Measurements from ENCODE around the gene WDR26. TPM values are rescaled to one million over a fixed set of nuclear protein-coding genes. Genes with fewer than 3 reads are reported as not detected.
A peak's percentile ranks its signal among the peaks of the same experiment; 100 is the strongest.

WDR26 gene
- total and polyA plus RNA-seq, 9 of the 15 experiments (the other 6 are each of a cell fraction or from before 2014, with no cell fraction given), result 11.5 to 66.0 (median 39.8) TPM

DNA sequence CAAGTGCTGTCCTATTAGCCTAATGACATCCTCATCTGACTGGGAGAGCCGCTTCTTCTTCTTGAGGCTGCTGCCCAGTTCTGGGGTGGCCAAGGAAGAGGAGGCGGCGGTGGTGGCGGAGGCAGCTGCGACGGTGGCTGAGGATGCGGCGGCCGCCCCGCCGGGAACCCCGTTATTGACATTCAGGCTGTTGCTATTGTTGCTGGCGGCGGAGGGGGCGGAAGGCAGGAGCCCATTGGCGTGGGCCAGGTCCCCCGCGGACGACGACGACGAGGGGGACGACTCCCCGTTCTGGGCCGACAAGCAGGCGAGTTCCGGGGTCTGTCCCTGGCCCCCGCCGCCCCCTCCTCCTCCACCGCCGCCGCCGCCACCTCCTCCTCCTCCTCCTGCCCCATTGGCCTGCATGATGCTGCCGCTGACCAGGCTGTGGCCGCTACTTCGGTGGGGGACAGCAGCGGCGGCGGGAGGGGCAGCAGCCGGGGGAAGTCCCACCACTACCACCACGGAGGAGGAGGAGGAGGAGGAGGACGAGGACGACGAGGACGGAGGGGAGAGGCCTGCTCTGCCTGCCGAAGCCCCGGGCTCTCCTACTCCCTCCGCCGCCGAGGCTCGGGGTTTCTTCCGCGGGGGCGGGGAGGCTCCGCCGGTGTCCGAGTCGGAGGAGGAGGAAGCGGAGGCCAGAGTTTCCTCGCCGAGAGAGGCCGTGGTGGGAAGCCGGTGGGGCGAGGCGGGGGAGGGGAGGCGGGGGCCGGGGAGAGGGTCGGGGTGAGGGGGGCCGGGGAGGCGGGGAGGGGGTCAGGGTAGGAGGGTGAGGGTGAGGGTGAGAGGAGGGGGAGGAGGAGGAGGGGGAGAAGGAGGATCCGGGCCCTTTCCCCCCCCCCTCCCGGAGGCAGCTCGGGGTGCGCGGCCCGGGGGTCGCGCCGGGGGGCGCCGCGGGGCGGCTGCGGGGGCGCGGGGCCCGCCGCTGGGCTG, 610 bp downstream of the WDR26 start (continued):
- TF ChIP-seq NR4A1 (CRISPR knock-in tag; IDR thresholded peaks at IDR 0.05), result peak; percentile 49; the same call in 1 of the 2 replicates
- TF ChIP-seq NR4A1 (tag; IDR thresholded peaks at IDR 0.05), result no peak
- peak; percentile 18; the same call in 1 of the 2 replicates for TF ChIP-seq ZNF766 (CRISPR knock-in tag; conservative IDR thresholded peaks at IDR 0.05)
- TF ChIP-seq, protein P1, sequence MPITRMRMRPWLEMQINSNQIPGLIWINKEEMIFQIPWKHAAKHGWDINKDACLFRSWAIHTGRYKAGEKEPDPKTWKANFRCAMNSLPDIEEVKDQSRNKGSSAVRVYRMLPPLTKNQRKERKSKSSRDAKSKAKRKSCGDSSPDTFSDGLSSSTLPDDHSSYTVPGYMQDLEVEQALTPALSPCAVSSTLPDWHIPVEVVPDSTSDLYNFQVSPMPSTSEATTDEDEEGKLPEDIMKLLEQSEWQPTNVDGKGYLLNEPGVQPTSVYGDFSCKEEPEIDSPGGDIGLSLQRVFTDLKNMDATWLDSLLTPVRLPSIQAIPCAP (CRISPR knock-in tag; IDR thresholded peaks at IDR 0.05; ENCODE audit: borderline replicate concordance), result no peak
- no peak for TF ChIP-seq ZBTB11 (CRISPR knock-in tag; IDR thresholded peaks at IDR 0.05)
- peak; percentile 65; the same call in 1 of the 2 replicates for TF ChIP-seq ERF (CRISPR knock-in tag; IDR thresholded peaks at IDR 0.05)
- TF ChIP-seq TAF1 (IDR thresholded peaks at IDR 0.05; ENCODE audit: control insufficient read depth, extremely low read depth, insufficient read depth, low read length, severe bottlenecking), result peak; percentile 61
- TF ChIP-seq PCBP1 (IDR thresholded peaks at IDR 0.05; ENCODE audit: low read depth, low read length, poor library complexity, severe bottlenecking), result peak; percentile 11
- peak; percentile 63 to 68 for TF ChIP-seq MAZ (CRISPR knock-in tag; conservative IDR thresholded peaks at IDR 0.05 in 1 of 2, IDR thresholded peaks at IDR 0.05 in 1 of 2)
- 0 out of 4 replicates have a peak, but pooled peaks have one; percentile 10 to 24 for TF ChIP-seq FOXK2 (conservative IDR thresholded peaks at IDR 0.05 in 1 of 2, IDR thresholded peaks at IDR 0.05 in 1 of 2; ENCODE audit: low read depth in 2 of 2)
- peak; percentile 79; the same call in 1 of the 2 replicates for TF ChIP-seq ZBTB7A (IDR thresholded peaks at IDR 0.05; ENCODE audit: borderline replicate concordance, control insufficient read depth, low read depth, low read length)
- TF ChIP-seq ZNF263 (CRISPR knock-in tag; IDR thresholded peaks at IDR 0.05; ENCODE audit: borderline replicate concordance), result peak; percentile 96
- peak; percentile 9; the same call in 1 of the 2 replicates for TF ChIP-seq RB1 (IDR thresholded peaks at IDR 0.05; ENCODE audit: low read depth)
- TF ChIP-seq TFAP4 (CRISPR knock-in tag; IDR thresholded peaks at IDR 0.05; ENCODE audit: borderline replicate concordance), result 0 out of 2 replicates have a peak, but pooled peaks have one; percentile 46
- TF ChIP-seq EGR1 (conservative IDR thresholded peaks at IDR 0.05), result peak; percentile 88
- TF ChIP-seq ZNF212 (CRISPR knock-in tag; IDR thresholded peaks at IDR 0.05), result no peak

Measured in K562 (cell line).